Fibroblast of lung (primary cell): ENCODE measurements around the gene ADGRF3.

Source experiments
- EZH2 ChIP-seq: IDR thresholded peaks from 2 replicates; pipeline ENCODE4 v1.5.1; 2012; ENCODE audit warnings: low read length, control low read depth, mild to moderate bottlenecking; ENCODE audit errors: missing control alignments
- TF ChIP-seq, protein P1 (sequence below), 2 donors: IDR thresholded peaks in 1 of 2; conservative IDR thresholded peaks in 1 of 2; 1 replicate in 1 of 2; 2 replicates in 1 of 2; pipeline ENCODE4 v1.5.1; 2011 to 2012; ENCODE audit warnings: low read length in 2 of 2, control low read depth in 1 of 2, inconsistent platforms in 1 of 2, low read depth in 1 of 2, mild to moderate bottlenecking in 1 of 2

DNA sequence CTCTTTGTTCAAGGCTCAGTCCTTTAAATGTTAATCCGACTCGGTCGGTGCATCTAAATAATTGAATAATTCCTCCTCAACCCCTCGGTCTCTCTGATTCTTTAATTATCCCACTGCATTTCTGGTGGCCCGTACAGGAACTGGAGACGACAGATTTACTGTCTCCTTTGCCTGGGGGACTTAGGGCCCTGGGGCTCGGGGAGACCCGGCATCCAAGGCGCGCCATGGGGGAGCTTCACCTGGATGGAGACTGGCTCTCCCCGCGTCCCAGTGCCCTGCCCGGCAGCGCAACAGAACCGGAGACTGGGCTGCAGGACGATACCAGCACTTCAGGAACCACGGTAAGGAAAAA, 48.3 kb downstream of the ADGRF3 start:
- TF ChIP-seq, protein P1, sequence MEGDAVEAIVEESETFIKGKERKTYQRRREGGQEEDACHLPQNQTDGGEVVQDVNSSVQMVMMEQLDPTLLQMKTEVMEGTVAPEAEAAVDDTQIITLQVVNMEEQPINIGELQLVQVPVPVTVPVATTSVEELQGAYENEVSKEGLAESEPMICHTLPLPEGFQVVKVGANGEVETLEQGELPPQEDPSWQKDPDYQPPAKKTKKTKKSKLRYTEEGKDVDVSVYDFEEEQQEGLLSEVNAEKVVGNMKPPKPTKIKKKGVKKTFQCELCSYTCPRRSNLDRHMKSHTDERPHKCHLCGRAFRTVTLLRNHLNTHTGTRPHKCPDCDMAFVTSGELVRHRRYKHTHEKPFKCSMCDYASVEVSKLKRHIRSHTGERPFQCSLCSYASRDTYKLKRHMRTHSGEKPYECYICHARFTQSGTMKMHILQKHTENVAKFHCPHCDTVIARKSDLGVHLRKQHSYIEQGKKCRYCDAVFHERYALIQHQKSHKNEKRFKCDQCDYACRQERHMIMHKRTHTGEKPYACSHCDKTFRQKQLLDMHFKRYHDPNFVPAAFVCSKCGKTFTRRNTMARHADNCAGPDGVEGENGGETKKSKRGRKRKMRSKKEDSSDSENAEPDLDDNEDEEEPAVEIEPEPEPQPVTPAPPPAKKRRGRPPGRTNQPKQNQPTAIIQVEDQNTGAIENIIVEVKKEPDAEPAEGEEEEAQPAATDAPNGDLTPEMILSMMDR (conservative IDR thresholded peaks at IDR 0.05 in 1 of 2, IDR thresholded peaks at IDR 0.05 in 1 of 2; ENCODE audit: low read depth in 1 of 2, low read length in 2 of 2) = no peak
- TF ChIP-seq EZH2 = no peak
